ENCODE results near the gene MNX1.

GRCh38 chr7:157017149-157017548, 6.7 kb upstream of the MNX1 start:
- TF ChIP-seq CTCF (conservative IDR thresholded peaks at IDR 0.05 in 1 of 2, IDR thresholded peaks at IDR 0.05 in 1 of 2; ENCODE audit: extremely low read depth in 1 of 2, insufficient read depth in 1 of 2, low read depth in 1 of 2, low read length in 2 of 2), result no peak
- no peak for TF ChIP-seq EZH2 (IDR thresholded peaks at IDR 0.05; ENCODE audit: borderline replicate concordance, low read length)

Data from mammary epithelial cell (primary cell).